A549 treated with AZD9567 at 1 μM for 4 hours (cell line): ENCODE results near the gene SNX22. TPM values are rescaled to one million over a fixed set of nuclear protein-coding genes. Genes with fewer than 3 reads are reported as not detected.

Source experiments
- total RNA-seq: library from RNA; stranded (reverse); fragments of 200-300 nt; extraction: Qiagen RNA extraction; gene quantifications from 5 replicates; pipeline ENCODE4 v1.2.3, GENCODE V29; 2022; ENCODE audit not compliant: insufficient read depth

SNX22 gene
- total RNA-seq = 0.70 to 1.6 TPM (median 1.3 TPM) in 5 replicates

DNA sequence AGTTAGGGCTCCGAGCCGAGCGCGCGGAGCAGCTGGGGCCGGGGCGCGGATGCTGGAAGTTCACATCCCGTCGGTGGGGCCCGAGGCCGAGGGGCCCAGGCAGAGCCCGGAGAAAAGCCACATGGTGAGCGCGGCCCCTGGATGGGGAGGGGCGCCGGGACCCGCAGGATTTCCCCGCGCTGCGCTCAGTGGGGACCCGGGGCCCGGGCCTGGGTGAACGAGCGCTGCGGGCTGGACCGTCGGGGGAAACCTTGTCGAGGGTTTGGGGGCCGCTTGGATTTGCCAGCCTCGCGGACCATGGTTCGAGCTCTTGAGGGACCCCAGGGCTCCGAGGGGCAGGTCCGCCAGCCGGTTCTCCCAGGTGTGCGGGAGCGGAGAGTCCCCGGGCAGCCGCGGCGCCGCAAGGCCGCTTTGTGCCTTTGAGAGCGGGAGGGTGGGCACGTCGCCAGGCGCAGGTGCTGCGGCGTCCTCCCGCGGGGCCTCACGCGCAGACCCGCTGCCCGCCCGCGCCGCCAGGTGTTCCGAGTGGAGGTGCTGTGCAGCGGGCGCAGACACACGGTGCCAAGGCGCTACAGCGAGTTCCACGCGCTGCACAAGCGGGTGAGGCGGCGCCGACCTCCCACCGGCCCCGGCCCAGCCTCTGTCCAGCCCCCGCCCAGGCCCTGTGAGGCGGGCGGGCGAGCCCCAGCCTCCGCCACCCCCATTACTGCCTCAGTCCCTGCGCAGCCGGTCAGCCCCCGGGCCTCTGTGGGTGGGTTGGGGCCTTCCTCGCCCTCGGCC is at the start of gene SNX22:
Gene SNX22, plus strand, starts transcription at position 5 of the 780 bp plus-strand sequence. Its CDS starts 45 bp downstream, at position 50.

DNA sequence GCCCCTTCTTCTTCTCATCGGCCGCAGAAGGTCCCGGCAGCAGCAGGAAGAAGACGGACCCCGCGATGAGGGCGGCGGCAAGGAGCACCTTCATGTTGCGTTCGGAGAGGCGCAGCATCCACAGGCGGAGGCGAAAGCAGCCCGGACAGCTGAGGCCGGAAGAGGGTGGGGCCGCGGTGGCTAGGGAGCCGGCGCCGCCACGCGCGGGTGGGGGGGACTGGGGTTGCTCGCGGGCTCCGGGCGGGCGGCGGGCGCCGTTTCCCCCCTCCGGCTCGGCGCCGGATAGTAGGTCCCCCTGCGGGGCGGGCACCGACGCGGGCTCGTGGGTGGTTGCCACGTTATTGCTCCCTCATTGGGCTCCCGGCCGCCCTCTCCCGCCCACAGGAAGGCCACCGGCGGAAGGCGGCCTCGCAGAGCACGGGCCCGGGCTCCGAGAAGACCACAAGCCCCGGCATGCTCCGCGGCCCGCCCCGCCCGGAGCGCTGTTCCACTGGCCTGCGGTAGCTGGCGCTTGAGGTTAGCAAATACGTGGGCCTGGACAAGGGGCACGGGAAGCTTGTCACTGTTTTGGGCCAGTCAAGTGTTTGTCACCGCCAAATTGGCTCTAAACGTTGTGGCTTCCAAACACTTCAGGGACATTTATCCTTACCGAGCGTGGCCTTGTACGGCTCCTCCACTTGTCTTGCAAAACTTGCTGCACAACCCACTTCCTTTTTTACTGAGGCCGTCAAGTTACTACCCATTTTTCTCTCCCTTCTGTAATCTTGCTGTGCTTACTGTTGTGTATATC is 11.5 kb downstream of the SNX22 start, which contains the start of gene PPIB:
Gene PPIB, minus strand, starts transcription at position 154 of the 790 bp plus-strand sequence. Its CDS starts 36 bp downstream, at position 118.

Other genes starting within 250 kb of the SNX22 start
- 2.5 to 4.6 TPM (median 3.6 TPM) in 5 replicates for gene DAPK2, start 105.2 kb upstream of the SNX22 start, total RNA-seq
- gene CIAO2A, start 57.9 kb upstream of the SNX22 start, total RNA-seq = 110 to 148 TPM (median 117 TPM) in 5 replicates
- gene SNX1, start 55.7 kb upstream of the SNX22 start, total RNA-seq = 72.1 to 92.0 TPM (median 81.8 TPM) in 5 replicates
- 691 to 818 TPM (median 813 TPM) in 5 replicates for gene PPIB, start 11.3 kb downstream of the SNX22 start, total RNA-seq
- 14.8 to 23.8 TPM (median 17.6 TPM) in 5 replicates for gene CSNK1G1, start 204.4 kb downstream of the SNX22 start, total RNA-seq
- gene PCLAF, start 229.7 kb downstream of the SNX22 start, total RNA-seq = 153 to 224 TPM (median 165 TPM) in 5 replicates
- gene TRIP4, start 236.1 kb downstream of the SNX22 start, total RNA-seq = 24.9 to 31.8 TPM (median 26.5 TPM) in 5 replicates